Activated CD8-positive, alpha-beta memory T cell treated with anti-CD3 and anti-CD28 coated beads for 48 hours (primary cell): ENCODE data around the gene LRGUK.

Experiments used
- DNase-seq, 3 experiments: peaks; one replicate each; pipeline ENCODE4 v3.0.0-alpha.2; 2020; ENCODE audit warnings: low read depth in 2 of 3, low spot score in 2 of 3

LRGUK gene

DNA sequence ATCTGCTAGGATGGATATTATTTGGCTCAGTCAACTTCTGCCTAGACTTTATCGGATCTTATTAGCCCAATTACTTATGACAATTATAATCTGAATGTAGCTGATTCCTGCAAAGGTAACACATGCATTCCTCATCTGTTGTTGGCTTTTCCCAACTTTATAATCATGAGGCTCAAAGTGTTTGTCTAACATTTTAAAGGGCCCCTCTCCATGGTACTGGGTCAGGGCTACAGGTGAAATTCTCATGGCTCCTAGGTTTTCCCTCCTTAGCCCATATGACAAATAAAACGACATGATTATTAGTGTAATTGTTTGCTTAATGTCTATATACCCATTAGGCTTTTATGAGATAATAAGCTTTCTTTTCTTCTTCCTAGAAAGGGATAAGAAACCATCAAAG lies 4.2 kb upstream of the LRGUK start:
- DNase-seq, result no peak

DNA sequence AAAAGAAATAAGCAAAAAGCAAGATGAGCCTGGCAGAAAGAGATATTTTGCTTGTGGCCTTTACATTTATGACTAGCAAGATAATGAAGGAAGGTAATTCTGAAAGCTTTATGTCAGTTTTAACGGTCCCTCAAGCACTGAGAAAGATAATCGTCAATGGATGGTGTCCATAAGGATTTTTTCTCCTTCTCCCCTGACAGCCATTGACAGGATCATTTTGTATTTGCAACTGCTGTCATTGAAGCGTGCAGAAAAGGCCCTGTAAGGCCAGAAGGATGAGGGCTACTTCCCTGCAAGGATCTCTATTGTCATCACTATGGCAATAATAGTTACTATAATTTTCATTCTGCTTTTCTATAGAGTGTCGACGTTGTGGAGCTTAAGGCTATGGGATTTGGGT lies 994 bp upstream of the LRGUK start:
- no peak for DNase-seq

DNA sequence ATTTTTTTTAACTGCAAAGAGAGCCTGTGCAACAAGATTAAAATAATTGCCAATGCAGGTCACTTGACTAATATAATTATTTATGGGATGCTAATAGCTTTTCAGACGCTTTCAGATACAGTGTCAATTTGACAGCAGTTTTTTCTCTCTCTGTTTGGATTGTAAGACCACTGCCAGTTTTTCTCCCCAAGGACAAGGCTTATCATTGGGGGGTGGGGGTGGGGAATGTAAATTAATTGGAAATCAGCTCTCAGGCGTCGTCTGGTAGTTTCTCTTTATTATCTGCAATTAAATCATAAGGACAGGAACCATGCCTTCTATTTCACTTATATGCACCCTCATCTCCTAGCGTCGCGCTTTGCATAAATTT lies 559 bp upstream of the LRGUK start:
- DNase-seq, result no peak

DNA sequence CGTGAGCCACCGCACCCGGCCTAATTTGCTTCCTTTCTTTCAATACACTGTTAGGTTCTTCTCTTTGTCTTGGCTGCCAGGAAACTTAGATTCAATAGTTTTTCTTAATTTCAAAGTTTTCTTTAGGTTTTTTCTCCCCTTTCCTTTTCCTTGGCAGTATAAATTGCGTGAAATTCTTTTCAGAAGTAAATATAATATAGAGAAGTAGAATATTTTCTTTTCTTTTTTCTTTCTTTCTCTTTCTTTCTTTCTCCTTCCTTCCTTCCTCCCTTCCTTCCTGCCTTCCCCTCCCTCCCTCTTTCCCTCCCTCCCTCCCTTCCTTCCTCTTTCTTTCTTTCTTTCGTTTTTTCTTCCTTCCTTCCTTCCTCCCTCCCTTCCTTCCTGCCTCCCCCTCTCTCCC lies 1.7 kb downstream of the LRGUK start:
- DNase-seq, result no peak

DNA sequence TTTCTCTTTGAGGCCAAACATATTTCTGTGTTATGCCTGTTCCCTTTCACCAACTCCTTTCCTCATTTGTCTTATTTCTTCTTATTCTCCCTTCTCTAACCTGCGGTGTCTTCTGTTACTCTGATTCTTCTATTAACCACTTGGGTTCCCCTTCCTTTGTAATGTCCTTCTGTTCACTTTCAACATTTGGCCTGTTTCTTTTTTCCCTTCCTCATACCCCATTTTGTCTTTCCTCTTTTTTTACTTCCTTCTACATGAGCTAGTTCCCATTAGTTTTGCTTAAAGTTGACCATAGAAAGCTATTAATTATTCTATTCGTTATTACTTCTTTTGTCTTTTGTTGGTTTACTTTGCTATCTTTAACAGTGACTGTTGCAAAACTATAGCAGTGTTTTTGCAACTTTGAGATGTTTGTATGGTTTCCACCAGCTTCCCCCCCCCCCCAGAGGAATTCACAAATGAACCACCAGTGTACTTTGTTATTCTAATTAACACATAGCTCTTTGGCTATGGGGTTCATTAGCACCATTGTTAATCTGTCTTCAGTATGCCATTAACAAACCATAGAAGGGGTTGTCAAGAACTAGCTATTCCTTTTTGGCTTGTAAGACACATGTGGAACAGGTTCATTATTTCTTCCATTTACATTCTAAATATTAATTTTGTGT lies 2.9 kb downstream of the LRGUK start:
- no peak for DNase-seq

DNA sequence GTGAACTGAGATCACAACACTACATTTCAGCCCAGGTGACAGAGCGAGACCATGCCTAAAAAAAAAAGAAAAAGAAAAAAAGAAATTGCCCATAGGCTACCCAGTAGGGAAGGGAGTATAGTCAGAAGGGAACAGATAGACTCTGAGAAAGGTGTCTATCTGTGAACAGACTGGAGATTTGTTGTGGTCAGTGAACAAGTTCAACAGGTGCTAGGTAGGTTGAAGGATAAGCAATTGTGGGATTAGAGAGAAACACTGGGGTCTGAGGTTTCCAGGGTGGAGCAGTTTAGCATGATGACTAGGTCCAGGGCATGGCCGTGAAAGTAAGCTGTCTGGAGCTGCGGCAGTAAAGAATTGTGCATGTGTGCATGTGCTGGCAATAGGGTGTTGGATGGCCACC lies 6.9 kb downstream of the LRGUK start:
- no peak for DNase-seq

DNA sequence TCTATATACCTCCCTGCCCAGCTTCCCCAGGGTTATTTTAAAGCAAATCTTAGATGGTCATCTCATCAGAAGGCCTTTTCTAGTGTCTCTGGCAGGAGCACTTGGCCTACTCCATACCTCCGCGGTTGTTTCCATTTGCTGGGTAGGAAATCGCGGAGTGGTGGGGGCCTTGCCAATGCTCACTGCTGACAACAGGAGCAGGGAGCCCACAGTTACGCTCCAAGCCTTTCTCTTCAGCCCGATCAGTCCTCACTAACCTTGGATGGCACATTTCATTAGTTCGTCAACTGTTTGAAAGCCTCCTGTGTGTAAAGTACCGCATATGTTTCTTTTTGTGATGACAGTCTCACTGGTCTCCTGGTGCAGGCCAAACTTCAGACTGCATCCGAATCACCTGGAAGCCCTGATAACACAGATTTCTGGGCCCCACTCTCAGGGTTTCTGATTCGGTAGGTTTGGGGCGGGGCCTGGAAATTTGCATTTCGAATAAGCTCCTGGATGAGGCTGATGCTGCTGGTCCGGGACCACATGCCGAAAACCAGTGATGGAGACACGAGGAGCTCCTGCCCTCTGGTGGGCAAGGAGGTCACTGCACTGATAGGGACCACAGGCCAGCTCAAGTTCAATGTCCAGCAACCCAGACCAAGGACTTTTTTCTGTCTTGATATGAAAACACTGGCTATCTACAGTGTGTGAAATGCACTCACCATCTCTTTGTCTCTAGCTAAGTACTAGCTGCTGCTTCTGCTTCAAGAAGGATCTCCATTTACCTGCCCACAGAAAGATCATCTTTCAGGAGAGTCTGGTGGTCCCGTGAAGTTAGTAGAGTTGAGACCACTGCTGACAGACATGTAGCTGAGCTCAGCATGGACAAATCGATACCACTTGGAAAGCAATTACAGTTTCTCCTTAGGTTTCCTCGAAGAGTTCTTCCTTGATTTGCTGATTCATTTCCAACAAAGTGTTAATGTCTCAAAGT lies 14.0 kb downstream of the LRGUK start:
- DNase-seq, result peak; percentile 17 to 24 (median 19)

DNA sequence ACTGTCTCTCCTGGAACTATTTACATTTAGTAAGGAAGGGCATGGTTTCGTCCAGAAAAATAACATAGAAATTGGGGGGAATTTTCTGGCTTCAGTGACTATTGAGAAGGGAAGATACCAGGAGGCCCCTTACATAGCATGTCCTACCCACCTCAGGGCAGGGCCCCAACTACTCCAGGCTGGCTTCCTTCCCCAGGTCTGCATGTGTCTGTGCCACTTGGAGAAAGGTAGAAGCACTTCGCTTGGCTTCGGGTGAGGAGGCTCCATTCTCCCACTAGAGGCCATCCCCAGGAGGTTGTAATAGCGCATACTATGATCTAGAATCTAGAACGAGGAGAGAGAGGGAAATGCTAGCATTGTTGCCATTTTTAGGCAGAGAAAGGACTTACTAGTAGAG lies 14.7 kb downstream of the LRGUK start:
- no peak for DNase-seq

DNA sequence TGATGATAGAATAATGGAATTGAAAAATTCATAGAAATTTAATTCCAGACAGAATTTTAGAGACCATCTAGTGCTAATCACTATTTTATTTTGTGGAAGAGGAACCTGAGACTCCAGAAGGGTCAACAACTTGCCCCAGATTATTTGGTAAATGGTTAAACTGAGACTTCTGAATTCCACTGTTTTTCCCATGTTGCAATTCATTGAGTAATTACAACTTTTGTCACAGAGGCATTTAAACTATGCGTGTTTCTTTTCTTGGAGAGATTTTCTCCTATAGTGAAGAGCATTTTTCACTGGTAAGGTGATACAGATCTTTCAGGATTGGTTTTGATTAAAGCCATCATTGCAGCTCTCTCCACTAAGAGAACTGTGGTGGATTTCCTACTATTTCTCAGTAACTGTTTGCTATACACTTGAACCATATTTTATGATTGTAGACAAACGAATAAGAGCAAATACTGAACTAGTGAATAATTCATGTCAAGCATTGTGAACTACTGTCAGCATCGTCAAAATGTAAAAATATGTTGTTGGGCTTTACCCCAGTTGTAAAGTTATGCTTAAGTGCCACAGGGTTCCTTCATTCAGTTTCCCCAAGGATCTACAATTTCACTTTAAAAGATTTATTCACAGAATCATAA lies 26.5 kb downstream of the LRGUK start:
- no peak for DNase-seq

DNA sequence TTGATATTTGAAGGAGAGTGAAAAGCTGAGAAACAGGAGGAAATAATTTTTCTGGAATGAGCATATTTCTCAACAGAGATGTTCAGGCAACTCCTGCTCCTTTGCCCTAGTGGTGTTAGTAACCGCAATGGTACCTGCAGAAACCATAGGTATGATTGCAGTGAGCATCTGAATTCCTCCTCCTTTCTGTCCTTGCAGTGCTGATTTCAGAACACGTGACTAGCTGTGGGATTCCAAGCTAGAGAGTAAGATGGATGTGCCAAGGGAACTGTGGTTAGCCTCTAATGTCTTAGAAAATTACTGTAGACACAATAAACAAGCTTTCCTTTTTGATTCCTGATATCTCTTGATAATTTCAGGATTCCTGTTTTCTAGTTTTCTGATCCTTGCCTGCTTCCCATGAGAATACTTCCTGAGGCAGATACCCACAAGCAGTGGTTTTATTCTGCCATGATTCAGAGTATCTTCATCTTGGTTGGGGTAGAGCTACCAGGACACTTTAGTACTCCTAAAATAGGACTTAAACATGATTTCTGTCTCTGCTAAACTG lies 27.5 kb downstream of the LRGUK start:
- no peak for DNase-seq

DNA sequence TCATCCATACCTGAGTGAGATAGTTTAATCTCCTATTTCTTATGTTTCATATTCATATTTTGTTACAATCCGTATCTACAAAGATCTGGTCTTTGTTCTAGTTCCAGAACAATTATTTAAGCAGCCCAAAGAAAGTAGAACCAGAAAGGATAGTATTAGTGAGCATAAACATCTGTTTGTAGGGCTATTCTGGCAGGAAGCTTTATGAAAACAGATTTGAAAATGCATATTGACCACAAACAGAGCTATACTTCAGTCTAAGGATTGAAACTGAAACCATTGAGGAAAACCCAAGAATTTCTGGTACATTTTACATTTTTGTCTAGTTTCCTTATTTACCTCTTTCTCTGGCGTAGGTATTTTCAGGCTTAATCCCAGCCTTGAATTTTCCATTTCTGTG lies 28.1 kb downstream of the LRGUK start:
- no peak for DNase-seq

DNA sequence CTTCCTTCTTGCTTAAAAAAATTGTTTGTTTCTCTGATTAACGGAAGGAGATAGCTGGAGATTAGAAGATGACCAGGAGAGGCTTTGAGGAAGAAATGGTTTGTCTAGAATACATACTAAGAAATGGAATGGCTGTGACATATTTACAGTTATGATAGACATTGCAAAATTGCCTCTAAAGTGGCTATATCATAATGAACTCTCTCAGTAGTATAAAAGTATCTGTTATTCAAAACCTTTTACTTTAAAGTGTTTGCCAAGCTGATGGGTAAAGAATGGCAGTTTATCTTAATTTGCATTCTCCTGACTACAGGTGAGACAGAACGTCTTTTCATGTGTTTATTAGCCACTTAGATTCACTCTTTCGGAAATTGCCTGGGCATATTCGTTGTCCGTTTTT lies 28.7 kb downstream of the LRGUK start:
- DNase-seq, result no peak

DNA sequence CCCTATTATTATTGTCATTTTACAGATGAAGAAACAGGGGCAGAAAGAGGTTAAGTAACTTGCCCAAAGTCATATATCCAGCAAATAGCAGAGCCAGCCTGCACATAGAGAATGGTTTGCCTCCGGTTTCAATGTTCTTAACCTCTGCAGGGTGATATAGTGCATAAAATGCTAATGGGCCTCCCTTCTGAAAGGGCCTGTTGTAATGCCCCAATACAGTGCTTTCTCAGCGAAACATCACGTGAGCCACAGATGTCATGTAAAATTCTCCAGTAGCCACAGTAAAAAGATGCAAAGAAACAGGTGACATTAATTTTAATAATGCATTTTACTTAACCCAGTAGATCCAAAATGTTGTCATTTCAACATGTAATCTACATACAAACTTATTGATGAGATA lies 38.1 kb downstream of the LRGUK start:
- no peak for DNase-seq

DNA sequence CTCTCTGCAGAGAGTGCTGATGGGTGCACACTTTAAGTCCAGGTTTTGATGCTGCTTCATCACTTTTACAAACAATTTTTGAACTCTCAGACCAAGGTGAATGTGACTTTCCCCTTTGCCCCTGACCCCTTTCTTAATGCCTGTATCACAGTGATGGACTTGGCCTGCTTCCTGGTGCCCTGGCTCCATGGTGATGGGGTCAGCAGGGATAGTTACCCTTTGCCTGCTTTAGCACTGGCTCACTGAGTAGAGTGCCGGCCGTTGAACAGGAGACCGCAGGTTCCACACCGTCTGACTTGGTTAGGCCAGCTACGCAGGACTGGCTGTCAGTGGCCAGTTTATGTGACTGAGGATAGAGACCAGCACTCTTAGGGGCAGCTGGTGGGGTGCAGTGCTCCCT lies 40.1 kb downstream of the LRGUK start:
- no peak for DNase-seq

DNA sequence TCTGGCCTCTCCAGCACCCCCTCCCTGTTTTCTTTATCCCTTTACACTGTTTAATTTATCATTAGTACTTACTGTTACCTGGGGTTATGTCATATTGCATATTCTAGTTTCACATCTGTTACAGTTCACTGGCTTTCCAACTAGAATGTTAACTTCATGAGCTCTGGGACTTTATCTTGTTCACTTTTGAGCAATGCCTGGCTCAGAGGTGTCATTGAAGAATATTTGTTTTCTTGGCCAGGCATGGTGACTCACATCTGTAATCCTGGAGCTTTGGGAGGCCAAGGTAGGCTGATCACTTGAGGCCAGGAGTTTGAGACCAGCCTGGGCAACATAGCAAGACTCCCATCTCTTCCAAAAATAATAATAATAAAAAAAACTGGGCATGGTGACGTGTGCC lies 40.7 kb downstream of the LRGUK start:
- DNase-seq, result no peak

DNA sequence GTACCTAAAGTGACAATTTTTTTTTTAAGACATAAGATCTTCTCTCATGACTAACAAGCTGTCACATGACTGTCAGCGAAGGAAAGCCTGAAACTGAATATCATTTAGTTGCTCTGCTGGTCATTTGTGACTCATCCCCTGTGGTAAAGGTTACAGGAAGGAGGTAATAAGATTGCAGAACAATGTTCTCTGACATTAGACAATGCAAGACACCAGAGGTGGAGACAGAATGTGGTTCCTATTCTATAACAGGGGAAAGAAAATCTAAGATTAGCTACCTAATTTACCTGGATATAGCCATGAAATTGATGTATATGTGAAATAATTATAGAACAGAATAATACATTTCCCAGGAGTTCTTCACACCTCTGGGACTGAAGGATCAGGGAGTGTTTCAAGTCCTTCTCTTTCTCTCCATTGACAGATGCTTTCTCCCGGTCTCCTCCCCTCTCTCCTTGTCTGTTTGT lies 47.7 kb downstream of the LRGUK start:
- no peak for DNase-seq

DNA sequence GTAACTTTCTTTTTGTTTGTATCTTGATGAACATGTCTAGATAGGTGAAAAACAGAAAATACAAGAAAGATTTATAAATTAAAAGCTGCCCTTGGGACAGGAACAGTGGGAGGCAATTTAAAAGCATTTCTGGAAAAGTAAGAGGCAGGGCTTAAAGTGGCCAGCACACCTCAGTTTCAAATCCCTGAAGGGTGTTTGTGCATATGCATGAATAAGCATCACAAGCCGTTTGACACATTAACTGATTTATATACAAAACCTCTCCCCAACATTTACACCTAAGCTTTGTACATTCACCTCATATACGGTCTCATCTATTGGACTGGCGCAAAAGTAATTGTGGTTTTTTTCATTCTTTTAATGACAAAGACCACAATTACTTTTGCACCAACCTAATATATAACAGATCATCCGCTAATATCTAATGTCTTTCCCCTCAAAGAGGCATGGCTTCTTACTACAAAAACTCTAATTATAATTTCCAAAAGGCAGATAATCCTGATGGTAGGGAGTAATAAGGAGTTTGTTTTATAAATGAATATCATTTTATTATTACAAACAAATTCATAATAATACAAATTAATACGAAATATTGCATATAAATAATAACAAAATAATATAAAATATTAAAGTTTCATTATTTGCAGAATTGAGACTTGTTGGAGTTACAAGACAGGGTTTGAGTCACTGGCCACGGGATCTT lies 48.3 kb downstream of the LRGUK start:
- DNase-seq, result no peak

DNA sequence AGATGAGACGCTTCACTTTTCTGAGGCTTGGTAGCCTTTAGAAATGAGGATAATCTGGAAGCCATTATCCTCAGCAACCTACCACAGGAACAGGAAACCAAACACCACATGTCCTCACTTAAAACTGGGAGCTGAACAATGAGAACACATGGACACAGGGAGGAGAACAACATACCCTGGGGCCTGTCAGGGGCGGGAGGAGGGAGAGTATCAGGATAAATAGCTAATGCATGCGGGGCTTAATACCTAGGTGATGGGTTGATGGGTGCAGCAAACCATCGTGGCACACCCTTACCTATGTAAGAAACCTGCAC lies 48.9 kb downstream of the LRGUK start:
- DNase-seq, result no peak

DNA sequence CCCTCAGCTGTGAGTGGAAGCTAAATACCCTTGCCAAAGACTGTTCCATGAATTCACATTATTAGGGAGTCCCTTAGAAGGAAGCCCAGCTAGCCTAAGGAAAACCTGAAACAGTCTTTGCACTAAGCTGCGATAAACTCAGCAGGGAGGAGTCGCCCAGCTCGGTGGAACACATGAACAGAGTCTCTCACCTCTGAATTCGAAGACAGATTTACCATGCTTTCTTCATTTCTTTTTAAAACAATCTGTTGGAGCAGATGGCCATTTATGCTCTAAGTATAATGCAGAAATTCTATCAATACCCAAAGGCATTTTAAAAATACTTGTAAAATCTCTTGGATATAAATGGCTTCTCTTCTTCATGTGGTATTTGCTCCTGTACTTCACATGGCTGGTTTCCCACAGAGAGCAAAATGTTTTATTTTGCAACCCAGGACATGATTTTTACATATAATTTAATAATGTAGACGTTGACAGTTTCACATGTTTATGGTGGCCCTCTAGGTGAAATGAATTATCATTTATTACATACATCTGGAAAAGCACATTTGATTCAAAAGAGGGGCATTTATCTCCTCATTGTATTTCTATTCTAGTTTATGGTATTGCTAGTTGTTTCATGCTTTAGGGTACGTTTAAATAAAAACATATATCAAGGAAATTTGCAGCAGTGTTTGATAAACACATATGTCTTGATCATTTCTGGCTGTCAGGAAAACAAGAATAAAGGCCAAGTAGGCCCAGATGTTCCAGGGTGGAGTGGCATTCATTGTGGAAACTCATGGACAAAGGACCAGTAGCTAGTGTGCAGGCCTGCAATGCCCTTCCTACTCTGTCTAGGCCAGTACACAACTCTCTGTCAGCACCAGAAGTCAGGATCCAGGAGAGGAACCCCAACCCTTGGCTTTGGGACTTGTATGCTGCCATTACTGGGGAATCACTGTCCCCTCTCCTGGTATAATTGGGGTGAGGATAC lies 52.2 kb downstream of the LRGUK start:
- DNase-seq, result no peak

DNA sequence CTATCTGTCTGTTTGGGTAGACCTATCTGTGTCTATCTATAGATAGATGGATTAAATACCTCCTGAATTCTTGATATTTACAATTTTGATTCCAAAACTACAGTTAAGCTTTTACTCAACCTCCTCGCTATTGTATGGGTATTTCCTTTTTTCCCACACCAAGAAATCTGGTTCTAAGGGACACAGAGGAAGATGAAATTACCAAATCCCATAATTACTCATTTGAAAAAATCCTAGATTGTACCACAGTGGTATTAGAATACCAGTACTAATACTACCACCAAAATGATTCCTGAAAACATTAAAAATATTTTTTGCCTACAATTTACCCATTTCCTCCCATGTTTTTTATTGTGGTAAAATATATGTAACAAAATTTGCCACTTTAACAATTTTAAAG lies 53.2 kb downstream of the LRGUK start:
- DNase-seq, result no peak
